ENCODE results near the gene MAST4.

MAST4 gene

GRCh38 chr5:66987126-66987525, 390.9 kb downstream of the MAST4 start:
- WGBS (ENCODE audit: insufficient coverage), result 100% methylated on average over 1 of the region's 2 CpGs
- CTCF ChIA-PET, result interaction anchor here (0.7 to 2.5 kb wide), 14 partner anchors 10 to 221 kb away, joined by 3 to 10 read pairs (median 4); no protein-coding TSS in a partner anchor
- POLR2A ChIA-PET, result no interaction called here
- no peak overlapping the region for H3K27ac ChIP-seq (ENCODE audit: insufficient read depth in 1 of 2, low read depth in 1 of 2, low read length in 2 of 2, poor library complexity in 1 of 2, severe bottlenecking in 2 of 2)
- no peaks in the 10 kb centered on the region for H3K36me3 ChIP-seq (ENCODE audit: control insufficient read depth in 4 of 4, insufficient read depth in 4 of 4, low read length in 3 of 4)
- H3K4me3 ChIP-seq (ENCODE audit: control insufficient read depth in 1 of 7, extremely low read depth in 1 of 7, insufficient read depth in 4 of 7, low read depth in 2 of 7, low read length in 6 of 7), result no peak overlapping the region
- H3K9me3 ChIP-seq (ENCODE audit: control extremely low read depth in 1 of 5, control insufficient read depth in 4 of 5, insufficient read depth in 2 of 5, low read depth in 1 of 5, low read length in 4 of 5), result no peaks in the 10 kb centered on the region
- peaks cover 0 to 8% (median 2%) of the 10 kb centered on the region in 4 experiments for H3K4me1 ChIP-seq (ENCODE audit: control extremely low read depth in 1 of 4, control insufficient read depth in 4 of 4, insufficient read depth in 4 of 4, low read length in 3 of 4)
- H3K27me3 ChIP-seq (replicated peaks in 2 of 5; ENCODE audit: control insufficient read depth in 4 of 5, insufficient read depth in 5 of 5, low read length in 4 of 5), result no peaks in the 10 kb centered on the region
- DNase-seq, result peak in 1 of 3 donors; percentile 29

- POLR2A ChIA-PET, result interaction anchor here (1.0 kb wide), 1 partner anchor 17 kb away, joined by 6 read pairs; no protein-coding TSS in a partner anchor
- no peaks in the 10 kb centered on the region for H3K36me3 ChIP-seq (ENCODE audit: control insufficient read depth in 4 of 4, insufficient read depth in 4 of 4, low read length in 3 of 4)
- peaks cover 0 to 8% (median 3%) of the 10 kb centered on the region in 4 experiments for H3K4me1 ChIP-seq (ENCODE audit: control extremely low read depth in 1 of 4, control insufficient read depth in 4 of 4, insufficient read depth in 4 of 4, low read length in 3 of 4)
- H3K9me3 ChIP-seq (ENCODE audit: control extremely low read depth in 1 of 5, control insufficient read depth in 4 of 5, insufficient read depth in 2 of 5, low read depth in 1 of 5, low read length in 4 of 5), result no peaks in the 10 kb centered on the region
- H3K27ac ChIP-seq (ENCODE audit: insufficient read depth in 1 of 2, low read depth in 1 of 2, low read length in 2 of 2, poor library complexity in 1 of 2, severe bottlenecking in 2 of 2), result no peak overlapping the region
- no peak overlapping the region for H3K4me3 ChIP-seq (ENCODE audit: control insufficient read depth in 1 of 7, extremely low read depth in 1 of 7, insufficient read depth in 4 of 7, low read depth in 2 of 7, low read length in 6 of 7)
- H3K27me3 ChIP-seq (replicated peaks in 2 of 5; ENCODE audit: control insufficient read depth in 4 of 5, insufficient read depth in 5 of 5, low read length in 4 of 5), result no peaks in the 10 kb centered on the region
- CTCF ChIA-PET, result interaction anchor here (0.6 to 2.5 kb wide), 20 partner anchors 10 to 168 kb away, joined by 3 to 10 read pairs (median 4); no protein-coding TSS in a partner anchor
- DNase-seq, result no peak
- no CpG with 5 or more reads among the region's 3 CpGs for WGBS (ENCODE audit: insufficient coverage)
Measured at GRCh38 chr5:66987540-66987939, 391.3 kb downstream of the MAST4 start.

- CTCF ChIA-PET, result interaction anchor here (0.6 to 2.5 kb wide), 23 partner anchors 10 to 168 kb away, joined by 3 to 10 read pairs (median 4); no protein-coding TSS in a partner anchor
- no peak overlapping the region for H3K4me3 ChIP-seq (ENCODE audit: control insufficient read depth in 1 of 7, extremely low read depth in 1 of 7, insufficient read depth in 4 of 7, low read depth in 2 of 7, low read length in 6 of 7)
- WGBS (ENCODE audit: insufficient coverage), result 0% methylated on average over 1 of the region's 3 CpGs
- H3K27me3 ChIP-seq (replicated peaks in 2 of 5; ENCODE audit: control insufficient read depth in 4 of 5, insufficient read depth in 5 of 5, low read length in 4 of 5), result no peaks in the 10 kb centered on the region
- no peak overlapping the region for H3K27ac ChIP-seq (ENCODE audit: insufficient read depth in 1 of 2, low read depth in 1 of 2, low read length in 2 of 2, poor library complexity in 1 of 2, severe bottlenecking in 2 of 2)
- POLR2A ChIA-PET, result interaction anchor here (1.0 to 1.2 kb wide), 2 partner anchors 16 to 25 kb away, joined by 3 to 6 read pairs; no protein-coding TSS in a partner anchor
- no peaks in the 10 kb centered on the region for H3K9me3 ChIP-seq (ENCODE audit: control extremely low read depth in 1 of 5, control insufficient read depth in 4 of 5, insufficient read depth in 2 of 5, low read depth in 1 of 5, low read length in 4 of 5)
- peaks cover 0 to 13% (median 7%) of the 10 kb centered on the region in 4 experiments for H3K4me1 ChIP-seq (ENCODE audit: control extremely low read depth in 1 of 4, control insufficient read depth in 4 of 4, insufficient read depth in 4 of 4, low read length in 3 of 4)
- DNase-seq, result peak; percentile 36 to 70 (median 65)
- H3K36me3 ChIP-seq (ENCODE audit: control insufficient read depth in 4 of 4, insufficient read depth in 4 of 4, low read length in 3 of 4), result no peaks in the 10 kb centered on the region
Measured at GRCh38 chr5:66987949-66988838, 392.0 kb downstream of the MAST4 start.

- DNase-seq, result no peak
- WGBS (ENCODE audit: insufficient coverage), result 0% methylated on average over 1 of the region's 1 CpG
- Histone ChIP-seq H3K4me1 (ENCODE audit: control extremely low read depth in 1 of 4, control insufficient read depth in 4 of 4, insufficient read depth in 4 of 4, low read length in 3 of 4) (peaks cover 0 to 22% (median 9%) of the 10 kb centered on the region in 4 experiments), H3K27ac (ENCODE audit: insufficient read depth in 1 of 2, low read depth in 1 of 2, low read length in 2 of 2, poor library complexity in 1 of 2, severe bottlenecking in 2 of 2) (no peak overlapping the region), H3K36me3 (ENCODE audit: control insufficient read depth in 4 of 4, insufficient read depth in 4 of 4, low read length in 3 of 4) (no peaks in the 10 kb centered on the region), H3K9me3 (ENCODE audit: control extremely low read depth in 1 of 5, control insufficient read depth in 4 of 5, insufficient read depth in 2 of 5, low read depth in 1 of 5, low read length in 4 of 5) (no peaks in the 10 kb centered on the region), H3K27me3 (replicated peaks in 2 of 5; ENCODE audit: control insufficient read depth in 4 of 5, insufficient read depth in 5 of 5, low read length in 4 of 5) (no peaks in the 10 kb centered on the region), H3K4me3 (ENCODE audit: control insufficient read depth in 1 of 7, extremely low read depth in 1 of 7, insufficient read depth in 4 of 7, low read depth in 2 of 7, low read length in 6 of 7) (no peak overlapping the region)
- ChIA-PET CTCF (interaction anchor here (0.6 to 2.1 kb wide), 9 partner anchors 9 to 178 kb away, joined by 3 to 7 read pairs (median 3); no protein-coding TSS in a partner anchor), POLR2A (interaction anchor here (1.2 kb wide), 1 partner anchor 24 kb away, joined by 3 read pairs; no protein-coding TSS in a partner anchor)
Measured at GRCh38 chr5:66989286-66989685, 393.1 kb downstream of the MAST4 start.

GRCh38 chr5:66989781-66990180, 393.6 kb downstream of the MAST4 start:
- CTCF ChIA-PET, result interaction anchor here (0.6 to 1.9 kb wide), 7 partner anchors 11 to 178 kb away, joined by 3 to 5 read pairs (median 3); no protein-coding TSS in a partner anchor
- DNase-seq, result no peak
- H3K36me3 ChIP-seq (ENCODE audit: control insufficient read depth in 4 of 4, insufficient read depth in 4 of 4, low read length in 3 of 4), result no peaks in the 10 kb centered on the region
- WGBS (ENCODE audit: insufficient coverage), result 100% methylated on average over 1 of the region's 2 CpGs
- no peaks in the 10 kb centered on the region for H3K27me3 ChIP-seq (replicated peaks in 2 of 5; ENCODE audit: control insufficient read depth in 4 of 5, insufficient read depth in 5 of 5, low read length in 4 of 5)
- H3K4me1 ChIP-seq (ENCODE audit: control extremely low read depth in 1 of 4, control insufficient read depth in 4 of 4, insufficient read depth in 4 of 4, low read length in 3 of 4), result peaks cover 0 to 22% (median 9%) of the 10 kb centered on the region in 4 experiments
- H3K27ac ChIP-seq (ENCODE audit: insufficient read depth in 1 of 2, low read depth in 1 of 2, low read length in 2 of 2, poor library complexity in 1 of 2, severe bottlenecking in 2 of 2), result no peak overlapping the region
- POLR2A ChIA-PET, result no interaction called here
- no peak overlapping the region for H3K4me3 ChIP-seq (ENCODE audit: control insufficient read depth in 1 of 7, extremely low read depth in 1 of 7, insufficient read depth in 4 of 7, low read depth in 2 of 7, low read length in 6 of 7)
- no peaks in the 10 kb centered on the region for H3K9me3 ChIP-seq (ENCODE audit: control extremely low read depth in 1 of 5, control insufficient read depth in 4 of 5, insufficient read depth in 2 of 5, low read depth in 1 of 5, low read length in 4 of 5)

- Histone ChIP-seq H3K27me3 (replicated peaks in 2 of 5; ENCODE audit: control insufficient read depth in 4 of 5, insufficient read depth in 5 of 5, low read length in 4 of 5) (no peaks in the 10 kb centered on the region), H3K36me3 (ENCODE audit: control insufficient read depth in 4 of 4, insufficient read depth in 4 of 4, low read length in 3 of 4) (no peaks in the 10 kb centered on the region), H3K4me3 (ENCODE audit: control insufficient read depth in 1 of 7, extremely low read depth in 1 of 7, insufficient read depth in 4 of 7, low read depth in 2 of 7, low read length in 6 of 7) (no peak overlapping the region), H3K9me3 (ENCODE audit: control extremely low read depth in 1 of 5, control insufficient read depth in 4 of 5, insufficient read depth in 2 of 5, low read depth in 1 of 5, low read length in 4 of 5) (no peaks in the 10 kb centered on the region), H3K4me1 (ENCODE audit: control extremely low read depth in 1 of 4, control insufficient read depth in 4 of 4, insufficient read depth in 4 of 4, low read length in 3 of 4) (peaks cover 0 to 20% (median 9%) of the 10 kb centered on the region in 4 experiments), H3K27ac (ENCODE audit: insufficient read depth in 1 of 2, low read depth in 1 of 2, low read length in 2 of 2, poor library complexity in 1 of 2, severe bottlenecking in 2 of 2) (no peak overlapping the region)
- DNase-seq, result no peak
- 17% methylated on average over 1 of the region's 2 CpGs for WGBS (ENCODE audit: insufficient coverage)
- POLR2A ChIA-PET, result interaction anchor here (0.6 kb wide), 1 partner anchor 71 kb away, joined by 5 read pairs; no protein-coding TSS in a partner anchor
- CTCF ChIA-PET, result interaction anchor here (1.4 to 1.8 kb wide), 2 partner anchors 11 to 14 kb away, joined by 4 to 10 read pairs; no protein-coding TSS in a partner anchor
Measured at GRCh38 chr5:66991746-66992145, 395.6 kb downstream of the MAST4 start.
